SK-N-SH (cell line): ENCODE measurements around the gene PLD4.

Source experiments
- ELF1 ChIP-seq: IDR thresholded peaks from 2 replicates; pipeline ENCODE4 v1.4.0; 2012
- EP300 ChIP-seq, 2 experiments: IDR thresholded peaks; 2 replicates each; pipeline versions ENCODE4 v1.4.0 to v1.6.1; 2012; ENCODE audit warnings: borderline replicate concordance in 1 of 2, low read depth in 1 of 2, low read length in 1 of 2
- EZH2phosphoT487 ChIP-seq: fragments of 200-600 bp; sonication (generic); IDR thresholded peaks from 2 replicates; pipeline ENCODE4 v1.6.1; 2017; ENCODE audit warnings: low read depth, mixed run types, mild to moderate bottlenecking, antibody characterized with exemption, moderate library complexity, borderline replicate concordance
- FOSL2 ChIP-seq: IDR thresholded peaks from 2 replicates; pipeline ENCODE4 v1.4.0; 2012; ENCODE audit warnings: low read depth, mild to moderate bottlenecking, moderate library complexity, borderline replicate concordance
- JUND ChIP-seq: IDR thresholded peaks from 2 replicates; pipeline ENCODE4 v1.4.0; 2012
- NFIC ChIP-seq: IDR thresholded peaks from 2 replicates; pipeline ENCODE4 v1.4.0; 2012; ENCODE audit warnings: borderline replicate concordance
- NRF1 ChIP-seq: IDR thresholded peaks from 2 replicates; pipeline ENCODE4 v1.6.1; 2012; ENCODE audit warnings: low read depth, mild to moderate bottlenecking, low read length
- POLR2AphosphoS5 ChIP-seq: IDR thresholded peaks from 2 replicates; pipeline ENCODE4 v1.6.1; 2012; ENCODE audit warnings: low read depth, low read length
- SMC3 ChIP-seq: IDR thresholded peaks from 2 replicates; pipeline ENCODE4 v1.6.1; 2012; ENCODE audit warnings: low read depth, low read length, improper control_type of control experiment
- TAF1 ChIP-seq: IDR thresholded peaks from 2 replicates; pipeline ENCODE4 v1.6.1; 2012; ENCODE audit warnings: low read depth, mild to moderate bottlenecking, low read length, moderate library complexity, borderline replicate concordance
- YY1 ChIP-seq: IDR thresholded peaks from 2 replicates; pipeline ENCODE4 v1.4.0; 2012; ENCODE audit warnings: low read depth, mild to moderate bottlenecking
- TF ChIP-seq, protein P1 (sequence below): fragments of 200-600 bp; sonication (generic); IDR thresholded peaks from 2 replicates; pipeline ENCODE4 v1.6.1; 2017; ENCODE audit warnings: antibody characterized with exemption, mild to moderate bottlenecking, moderate library complexity
- TF ChIP-seq, protein P2 (sequence below): IDR thresholded peaks from 2 replicates; pipeline ENCODE4 v1.4.0; 2012; ENCODE audit warnings: low read depth, borderline replicate concordance
- TF ChIP-seq, protein P3 (sequence below): IDR thresholded peaks from 2 replicates; pipeline ENCODE4 v1.4.0; 2012; ENCODE audit warnings: low read depth

DNA sequence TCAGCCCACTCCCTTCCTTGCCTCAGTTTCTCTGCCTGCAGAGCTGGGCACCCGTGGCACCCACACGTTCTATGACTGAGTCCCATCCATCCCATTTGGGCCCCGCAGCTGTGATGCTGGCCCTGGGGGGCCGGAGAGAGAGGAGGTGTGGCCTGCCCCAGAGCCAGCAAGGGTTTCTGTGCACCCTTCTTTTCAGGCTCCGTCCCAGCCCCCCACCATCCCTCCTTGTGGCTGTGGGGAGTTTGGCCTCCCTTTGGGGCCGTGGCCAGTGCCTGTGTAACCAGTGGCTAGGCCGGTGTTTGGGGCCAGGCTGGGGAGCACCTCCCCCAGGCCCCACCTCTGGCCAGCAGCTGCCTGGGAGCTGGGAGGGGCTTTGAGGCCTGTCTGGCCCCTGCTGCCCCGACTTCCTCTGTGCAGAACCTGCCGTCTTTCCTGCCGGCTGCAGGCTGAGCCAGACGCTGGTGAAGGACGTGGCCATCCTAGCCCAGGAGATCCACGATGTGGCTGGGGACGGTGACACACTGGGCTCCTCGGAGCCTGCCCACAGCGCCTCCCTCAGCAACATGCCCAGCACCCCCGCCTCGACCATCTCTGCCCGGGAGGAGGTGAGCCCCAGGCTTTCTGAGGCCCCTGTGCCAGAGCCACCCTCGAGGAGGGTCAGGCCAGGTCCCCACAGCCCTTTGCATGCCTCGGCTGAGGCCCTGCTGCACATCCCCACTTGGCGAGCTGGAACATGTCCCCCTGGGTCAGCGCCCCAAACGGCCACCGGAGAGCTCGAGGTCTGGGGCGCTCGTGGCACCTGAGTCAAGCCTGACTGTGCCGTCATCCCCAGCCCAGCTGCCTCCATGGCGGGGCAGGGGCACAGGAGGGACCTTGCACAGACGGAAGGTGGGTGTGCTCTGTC is 31.9 kb upstream of the PLD4 start:
- TF ChIP-seq, protein P1, sequence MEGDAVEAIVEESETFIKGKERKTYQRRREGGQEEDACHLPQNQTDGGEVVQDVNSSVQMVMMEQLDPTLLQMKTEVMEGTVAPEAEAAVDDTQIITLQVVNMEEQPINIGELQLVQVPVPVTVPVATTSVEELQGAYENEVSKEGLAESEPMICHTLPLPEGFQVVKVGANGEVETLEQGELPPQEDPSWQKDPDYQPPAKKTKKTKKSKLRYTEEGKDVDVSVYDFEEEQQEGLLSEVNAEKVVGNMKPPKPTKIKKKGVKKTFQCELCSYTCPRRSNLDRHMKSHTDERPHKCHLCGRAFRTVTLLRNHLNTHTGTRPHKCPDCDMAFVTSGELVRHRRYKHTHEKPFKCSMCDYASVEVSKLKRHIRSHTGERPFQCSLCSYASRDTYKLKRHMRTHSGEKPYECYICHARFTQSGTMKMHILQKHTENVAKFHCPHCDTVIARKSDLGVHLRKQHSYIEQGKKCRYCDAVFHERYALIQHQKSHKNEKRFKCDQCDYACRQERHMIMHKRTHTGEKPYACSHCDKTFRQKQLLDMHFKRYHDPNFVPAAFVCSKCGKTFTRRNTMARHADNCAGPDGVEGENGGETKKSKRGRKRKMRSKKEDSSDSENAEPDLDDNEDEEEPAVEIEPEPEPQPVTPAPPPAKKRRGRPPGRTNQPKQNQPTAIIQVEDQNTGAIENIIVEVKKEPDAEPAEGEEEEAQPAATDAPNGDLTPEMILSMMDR: no peak
- TF ChIP-seq SMC3: no peak
- TF ChIP-seq EP300 (IDR thresholded peaks at IDR 0.05; ENCODE audit: borderline replicate concordance in 1 of 2, low read depth in 1 of 2, low read length in 1 of 2): no peak
- no peak for TF ChIP-seq EZH2phosphoT487
- no peak for TF ChIP-seq TAF1
- TF ChIP-seq POLR2AphosphoS5: no peak
- TF ChIP-seq FOSL2: no peak
- no peak for TF ChIP-seq NRF1
- no peak for TF ChIP-seq ELF1
- TF ChIP-seq YY1: no peak
- TF ChIP-seq, protein P2, sequence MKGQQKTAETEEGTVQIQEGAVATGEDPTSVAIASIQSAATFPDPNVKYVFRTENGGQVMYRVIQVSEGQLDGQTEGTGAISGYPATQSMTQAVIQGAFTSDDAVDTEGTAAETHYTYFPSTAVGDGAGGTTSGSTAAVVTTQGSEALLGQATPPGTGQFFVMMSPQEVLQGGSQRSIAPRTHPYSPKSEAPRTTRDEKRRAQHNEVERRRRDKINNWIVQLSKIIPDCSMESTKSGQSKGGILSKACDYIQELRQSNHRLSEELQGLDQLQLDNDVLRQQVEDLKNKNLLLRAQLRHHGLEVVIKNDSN: no peak
- TF ChIP-seq NFIC: no peak
- TF ChIP-seq JUND: no peak
- TF ChIP-seq, protein P3, sequence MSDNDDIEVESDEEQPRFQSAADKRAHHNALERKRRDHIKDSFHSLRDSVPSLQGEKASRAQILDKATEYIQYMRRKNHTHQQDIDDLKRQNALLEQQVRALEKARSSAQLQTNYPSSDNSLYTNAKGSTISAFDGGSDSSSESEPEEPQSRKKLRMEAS: no peak
